ENCODE measurements around the gene C15orf62.

DNA sequence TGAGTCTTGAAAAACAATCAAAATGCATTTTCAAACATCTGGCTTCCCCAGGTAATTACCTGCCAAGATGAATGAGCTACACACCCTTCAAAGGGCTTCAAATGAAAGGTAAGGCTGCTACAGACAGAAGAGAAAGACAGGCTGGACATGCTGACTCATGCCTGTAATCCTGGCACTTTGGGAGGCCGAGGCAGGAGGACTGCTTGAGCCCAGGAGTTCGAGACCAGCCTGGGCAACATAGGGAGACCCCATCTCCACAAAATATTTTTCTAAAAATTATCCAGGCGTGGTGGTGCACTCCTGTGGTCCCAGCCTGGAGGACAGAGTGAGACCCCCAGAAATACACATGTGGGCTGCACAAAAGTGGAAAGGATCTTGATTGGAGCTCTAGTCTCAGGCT is 22.6 kb downstream of the C15orf62 start:
- TF ChIP-seq, protein P1, sequence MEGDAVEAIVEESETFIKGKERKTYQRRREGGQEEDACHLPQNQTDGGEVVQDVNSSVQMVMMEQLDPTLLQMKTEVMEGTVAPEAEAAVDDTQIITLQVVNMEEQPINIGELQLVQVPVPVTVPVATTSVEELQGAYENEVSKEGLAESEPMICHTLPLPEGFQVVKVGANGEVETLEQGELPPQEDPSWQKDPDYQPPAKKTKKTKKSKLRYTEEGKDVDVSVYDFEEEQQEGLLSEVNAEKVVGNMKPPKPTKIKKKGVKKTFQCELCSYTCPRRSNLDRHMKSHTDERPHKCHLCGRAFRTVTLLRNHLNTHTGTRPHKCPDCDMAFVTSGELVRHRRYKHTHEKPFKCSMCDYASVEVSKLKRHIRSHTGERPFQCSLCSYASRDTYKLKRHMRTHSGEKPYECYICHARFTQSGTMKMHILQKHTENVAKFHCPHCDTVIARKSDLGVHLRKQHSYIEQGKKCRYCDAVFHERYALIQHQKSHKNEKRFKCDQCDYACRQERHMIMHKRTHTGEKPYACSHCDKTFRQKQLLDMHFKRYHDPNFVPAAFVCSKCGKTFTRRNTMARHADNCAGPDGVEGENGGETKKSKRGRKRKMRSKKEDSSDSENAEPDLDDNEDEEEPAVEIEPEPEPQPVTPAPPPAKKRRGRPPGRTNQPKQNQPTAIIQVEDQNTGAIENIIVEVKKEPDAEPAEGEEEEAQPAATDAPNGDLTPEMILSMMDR (IDR thresholded peaks at IDR 0.05): no peak
- no peak for TF ChIP-seq ZFX (IDR thresholded peaks at IDR 0.05; ENCODE audit: borderline replicate concordance)
